ENCODE measurements around the gene PTPRG. TPM values are rescaled to one million over a fixed set of nuclear protein-coding genes. Genes with fewer than 3 reads are reported as not detected.
A peak's percentile ranks its signal among the peaks of the same experiment; 100 is the strongest.

Gene PTPRG
- total RNA-seq, 2 donors from 2014 or later = 76.5 to 108 TPM

DNA sequence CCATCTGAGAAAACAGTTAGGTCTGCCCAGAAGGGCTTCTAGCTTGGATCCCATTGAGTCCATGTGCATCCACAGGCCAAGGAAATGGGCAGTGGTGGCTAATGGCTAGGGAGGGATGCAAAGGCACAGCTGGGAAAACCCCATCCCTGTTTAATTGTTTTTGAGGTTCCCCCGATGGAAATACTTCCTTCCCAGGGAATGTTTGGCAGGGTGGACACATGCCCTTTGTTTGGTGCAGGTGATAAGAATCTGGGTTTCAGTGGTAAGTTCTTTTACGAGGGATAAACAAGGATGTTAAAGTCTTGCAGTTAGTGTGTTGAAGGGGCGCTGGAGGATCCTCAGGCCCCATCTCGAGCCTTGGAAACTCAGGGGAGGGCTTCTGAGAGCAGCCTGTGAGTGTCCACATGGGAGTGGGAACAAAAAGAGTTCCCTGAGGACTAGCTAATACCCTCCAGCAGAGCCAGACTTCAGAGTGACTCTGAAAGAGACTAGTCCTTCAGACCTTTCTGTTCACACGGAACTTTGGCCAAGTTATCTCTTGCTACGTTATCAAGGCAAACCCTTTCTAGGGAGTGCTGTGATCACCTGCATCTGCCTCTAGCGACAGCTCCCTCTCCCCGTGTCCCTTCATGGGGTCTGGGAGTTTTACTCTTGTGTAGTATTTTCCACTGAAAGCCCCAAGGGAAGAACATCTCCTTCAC, 17.4 kb downstream of the PTPRG start:
- H3K4me3 Mint-ChIP-seq = no peak overlapping the region
- Histone ChIP-seq H3K9ac (ENCODE audit: extremely low read depth, low read length, poor library complexity, severe bottlenecking) (no peak overlapping the region), H3K4me3 (ENCODE audit: low read length) (no peak overlapping the region), H3K4me1 (ENCODE audit: control insufficient read depth, insufficient read depth, low read length) (peaks cover 10% of the 10 kb centered on the region), H3K27ac (ENCODE audit: low read depth, low read length) (no peak overlapping the region), H3K36me3 (ENCODE audit: control insufficient read depth, insufficient read depth, low read length) (peaks cover 3% of the 10 kb centered on the region), H3K9me3 (ENCODE audit: control insufficient read depth, low read length) (peaks cover 11% of the 10 kb centered on the region), H3K27me3 (ENCODE audit: control insufficient read depth, insufficient read depth, low read length, poor library complexity, severe bottlenecking) (no peaks in the 10 kb centered on the region)
- peaks cover 64% of the 10 kb centered on the region for H3K4me1 Mint-ChIP-seq
- TF ChIP-seq, protein P1, sequence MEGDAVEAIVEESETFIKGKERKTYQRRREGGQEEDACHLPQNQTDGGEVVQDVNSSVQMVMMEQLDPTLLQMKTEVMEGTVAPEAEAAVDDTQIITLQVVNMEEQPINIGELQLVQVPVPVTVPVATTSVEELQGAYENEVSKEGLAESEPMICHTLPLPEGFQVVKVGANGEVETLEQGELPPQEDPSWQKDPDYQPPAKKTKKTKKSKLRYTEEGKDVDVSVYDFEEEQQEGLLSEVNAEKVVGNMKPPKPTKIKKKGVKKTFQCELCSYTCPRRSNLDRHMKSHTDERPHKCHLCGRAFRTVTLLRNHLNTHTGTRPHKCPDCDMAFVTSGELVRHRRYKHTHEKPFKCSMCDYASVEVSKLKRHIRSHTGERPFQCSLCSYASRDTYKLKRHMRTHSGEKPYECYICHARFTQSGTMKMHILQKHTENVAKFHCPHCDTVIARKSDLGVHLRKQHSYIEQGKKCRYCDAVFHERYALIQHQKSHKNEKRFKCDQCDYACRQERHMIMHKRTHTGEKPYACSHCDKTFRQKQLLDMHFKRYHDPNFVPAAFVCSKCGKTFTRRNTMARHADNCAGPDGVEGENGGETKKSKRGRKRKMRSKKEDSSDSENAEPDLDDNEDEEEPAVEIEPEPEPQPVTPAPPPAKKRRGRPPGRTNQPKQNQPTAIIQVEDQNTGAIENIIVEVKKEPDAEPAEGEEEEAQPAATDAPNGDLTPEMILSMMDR (conservative IDR thresholded peaks at IDR 0.05) = no peak
- 78 to 84% methylated on average over 3 to 8 of the region's 8 CpGs for WGBS, 2 experiments (ENCODE audit: insufficient coverage in 1 of 2, insufficient read length in 1 of 2)
- H3K36me3 Mint-ChIP-seq (ENCODE audit: low read depth) = peaks cover 13% of the 10 kb centered on the region
- peaks cover 4% of the 10 kb centered on the region for H3K9me3 Mint-ChIP-seq
- peak overlapping the region; percentile 69 for H3K27ac Mint-ChIP-seq
- no peaks in the 10 kb centered on the region for H3K27me3 Mint-ChIP-seq (ENCODE audit: insufficient read depth)
- no peak for DNase-seq

DNA sequence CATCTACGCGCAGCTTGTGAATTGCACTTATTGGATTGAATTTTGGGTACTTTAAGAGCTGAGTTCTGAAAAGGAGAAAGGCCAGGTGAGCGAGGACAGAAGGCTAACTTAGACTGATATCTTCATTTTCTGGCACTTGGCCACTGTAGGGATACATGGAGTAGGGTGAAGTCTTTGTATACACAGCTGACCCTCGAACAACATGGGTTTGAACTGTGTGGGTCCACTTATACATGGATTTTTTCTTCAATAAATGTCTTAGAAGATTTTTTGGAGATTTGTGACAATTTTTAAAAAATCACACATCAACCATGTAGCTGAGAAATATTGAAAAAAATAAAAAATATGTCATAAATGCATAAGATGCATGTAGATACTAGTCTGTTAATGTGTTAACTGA, 18.3 kb downstream of the PTPRG start:
- Mint-ChIP-seq H3K9me3 (peaks cover 2% of the 10 kb centered on the region), H3K4me3 (no peak overlapping the region), H3K27me3 (ENCODE audit: insufficient read depth) (no peaks in the 10 kb centered on the region), H3K4me1 (peaks cover 65% of the 10 kb centered on the region), H3K36me3 (ENCODE audit: low read depth) (peaks cover 10% of the 10 kb centered on the region), H3K27ac (peak overlapping the region; percentile 69)
- Histone ChIP-seq H3K27ac (ENCODE audit: low read depth, low read length) (no peak overlapping the region), H3K4me1 (ENCODE audit: control insufficient read depth, insufficient read depth, low read length) (peaks cover 10% of the 10 kb centered on the region), H3K4me3 (ENCODE audit: low read length) (no peak overlapping the region), H3K9me3 (ENCODE audit: control insufficient read depth, low read length) (peaks cover 2% of the 10 kb centered on the region), H3K36me3 (ENCODE audit: control insufficient read depth, insufficient read depth, low read length) (peaks cover 3% of the 10 kb centered on the region), H3K9ac (ENCODE audit: extremely low read depth, low read length, poor library complexity, severe bottlenecking) (no peak overlapping the region), H3K27me3 (ENCODE audit: control insufficient read depth, insufficient read depth, low read length, poor library complexity, severe bottlenecking) (no peaks in the 10 kb centered on the region)
- WGBS, 2 experiments (ENCODE audit: insufficient coverage in 1 of 2, insufficient read length in 1 of 2) = 94 to 96% methylated on average over 3 to 4 of the region's 4 CpGs
- TF ChIP-seq, protein P1 (conservative IDR thresholded peaks at IDR 0.05) = no peak
- no peak for DNase-seq

DNA sequence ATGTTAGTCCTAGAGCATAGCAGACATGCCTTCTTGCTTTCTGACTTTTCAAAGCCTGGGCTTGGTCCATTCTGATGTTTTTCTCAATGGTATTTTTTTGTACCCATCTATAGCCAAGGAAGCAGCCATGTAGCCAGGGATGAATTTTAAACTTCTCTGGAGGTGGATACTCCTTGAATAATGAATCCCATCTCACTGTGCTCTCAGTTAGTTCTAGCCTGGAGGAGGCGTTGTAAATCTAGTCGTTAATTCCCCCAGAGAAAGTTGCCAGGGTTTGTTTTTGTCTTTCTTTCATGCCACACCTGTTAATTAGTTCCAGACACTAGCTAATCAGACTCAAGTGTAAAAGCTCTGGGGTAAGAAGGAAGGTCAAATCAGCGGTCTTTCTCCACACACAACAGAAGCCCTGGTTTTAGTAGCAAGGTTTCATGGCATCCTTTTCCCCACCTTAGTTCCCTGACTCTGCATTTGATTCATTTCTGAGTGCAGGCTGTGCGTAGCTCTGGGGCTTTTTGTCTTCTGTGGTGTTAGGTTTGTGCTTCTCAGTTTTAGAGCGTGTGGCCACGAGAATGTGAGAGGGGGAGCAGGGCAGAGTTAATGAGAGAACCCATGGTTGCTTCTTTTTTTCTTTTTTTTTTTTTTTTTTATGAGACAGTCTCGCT, 19.7 kb downstream of the PTPRG start:
- no peaks in the 10 kb centered on the region for H3K27me3 Mint-ChIP-seq (ENCODE audit: insufficient read depth)
- Histone ChIP-seq H3K36me3 (ENCODE audit: control insufficient read depth, insufficient read depth, low read length) (peaks cover 3% of the 10 kb centered on the region), H3K27ac (ENCODE audit: low read depth, low read length) (no peak overlapping the region), H3K4me3 (ENCODE audit: low read length) (no peak overlapping the region), H3K9me3 (ENCODE audit: control insufficient read depth, low read length) (no peaks in the 10 kb centered on the region), H3K27me3 (ENCODE audit: control insufficient read depth, insufficient read depth, low read length, poor library complexity, severe bottlenecking) (no peaks in the 10 kb centered on the region), H3K9ac (ENCODE audit: extremely low read depth, low read length, poor library complexity, severe bottlenecking) (no peak overlapping the region), H3K4me1 (ENCODE audit: control insufficient read depth, insufficient read depth, low read length) (peaks cover 10% of the 10 kb centered on the region)
- H3K27ac Mint-ChIP-seq = peak overlapping the region; percentile 56
- H3K4me3 Mint-ChIP-seq = no peak overlapping the region
- peaks cover 66% of the 10 kb centered on the region for H3K4me1 Mint-ChIP-seq
- peaks cover 13% of the 10 kb centered on the region for H3K36me3 Mint-ChIP-seq (ENCODE audit: low read depth)
- H3K9me3 Mint-ChIP-seq = no peaks in the 10 kb centered on the region
- TF ChIP-seq, protein P1 (conservative IDR thresholded peaks at IDR 0.05) = no peak
- WGBS, 2 experiments (ENCODE audit: insufficient coverage in 1 of 2, insufficient read length in 1 of 2) = 78 to 80% methylated on average over 1 to 7 of the region's 7 CpGs
- DNase-seq = no peak
